SKM-1 (cell line): ENCODE measurements around the gene ALKBH2.
"Not testable (repeated sequence)": the region's sequence is repeated elsewhere in the genome, so short reads cannot be mapped to it uniquely, and the experiment has no call there.

Experiments
- DNase-seq: peaks from one replicate; lab custom pipeline; 2025; ENCODE audit not compliant: unreplicated experiment; lab: John Stamatoyannopoulos, UW

The ALKBH2 gene

DNA sequence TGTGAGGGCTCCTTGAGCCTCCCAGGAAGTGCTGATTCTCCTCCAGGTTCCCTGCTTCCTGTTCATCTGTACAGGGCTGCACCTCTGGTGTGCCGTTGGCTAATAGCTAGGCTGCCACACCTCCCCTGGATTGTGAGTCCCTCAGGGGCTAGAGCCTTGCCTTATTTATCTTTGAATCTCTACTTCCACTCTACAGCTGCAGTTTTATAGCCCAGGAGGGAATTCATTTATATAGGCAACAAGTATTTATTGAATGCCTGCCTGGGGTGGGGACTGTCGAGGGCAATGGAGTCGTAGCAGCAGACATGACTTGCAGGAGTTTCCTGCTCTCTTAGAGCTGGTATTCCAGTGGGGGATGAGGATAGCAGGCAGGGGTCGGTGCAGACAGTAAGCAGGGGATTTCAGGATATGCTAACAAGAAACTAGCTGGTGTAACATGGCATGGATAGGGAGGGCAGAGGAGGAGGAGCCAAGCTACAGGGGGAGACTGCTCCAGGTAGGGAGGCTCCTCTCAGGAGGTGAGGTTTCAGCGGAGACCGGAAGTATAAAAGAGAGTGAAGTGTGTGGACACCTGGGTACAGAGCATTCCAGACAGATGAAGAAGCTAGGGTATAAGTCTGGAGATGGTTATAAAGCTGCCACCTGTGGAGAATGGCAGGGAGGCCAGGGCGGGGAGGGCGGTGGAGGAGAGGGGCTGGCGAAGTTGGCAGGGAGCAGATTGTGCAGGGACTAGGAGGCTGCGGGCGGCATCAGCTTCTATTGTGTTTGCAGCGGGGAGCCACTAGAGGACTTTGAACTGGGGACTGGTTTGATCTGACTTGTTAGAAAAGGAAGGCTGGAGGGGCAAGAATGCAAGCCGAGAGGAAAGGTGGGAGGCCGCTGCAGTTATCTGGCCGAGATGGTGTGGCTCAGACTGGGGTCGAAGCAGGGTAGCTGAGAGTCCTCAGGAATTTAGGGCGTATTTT lies 23.7 kb downstream of the ALKBH2 start:
- DNase-seq = no peak

DNA sequence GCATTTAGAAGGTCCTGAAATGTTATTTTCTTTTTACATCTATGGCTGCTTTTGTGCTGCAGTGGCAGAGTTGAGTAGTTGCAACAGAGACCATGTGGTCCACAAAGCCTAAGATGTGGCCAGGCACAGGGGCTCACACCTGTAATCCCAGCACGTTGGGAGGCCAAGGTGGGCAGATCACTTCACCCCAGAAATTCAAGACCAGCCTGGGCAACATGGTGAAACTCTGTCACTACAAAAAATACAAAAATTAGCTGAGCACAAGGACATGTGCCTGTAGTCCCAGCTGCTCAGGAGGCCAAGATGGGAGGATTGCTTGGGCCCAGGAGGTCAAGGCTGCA lies 27.4 kb downstream of the ALKBH2 start:
- no peak for DNase-seq

DNA sequence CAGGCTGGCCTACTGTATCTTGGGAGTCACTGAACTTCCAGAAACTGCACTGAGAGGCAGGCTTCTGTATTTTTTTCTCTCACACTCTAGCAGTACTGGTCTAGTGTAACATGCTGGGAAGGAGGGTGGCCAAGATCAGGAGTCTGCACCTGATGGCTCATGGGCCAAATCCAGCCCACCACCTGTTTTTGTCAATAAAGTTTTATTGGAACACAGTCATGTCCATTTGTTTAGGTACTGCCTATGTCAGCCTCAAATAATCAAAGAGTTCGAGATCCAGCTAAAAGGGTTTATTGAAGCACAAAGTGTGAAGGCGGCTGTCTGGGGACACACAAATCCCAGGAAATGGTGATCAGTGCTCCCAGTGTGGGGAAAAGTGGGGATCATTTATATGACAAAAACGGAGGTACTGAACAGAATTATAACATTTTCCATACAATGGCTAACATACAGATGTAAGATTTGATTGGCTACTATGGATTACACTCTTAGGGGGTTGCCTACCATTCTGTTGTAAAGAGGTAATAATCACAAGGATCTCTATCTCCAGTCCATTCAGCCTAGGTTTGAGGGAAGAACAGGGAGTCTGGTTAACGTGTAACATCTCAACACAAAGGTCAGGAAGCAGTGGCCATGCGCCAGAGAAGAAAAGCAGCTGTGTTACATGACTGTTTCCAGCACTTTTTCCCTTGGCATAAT lies 28.0 kb downstream of the ALKBH2 start:
- no peak for DNase-seq

DNA sequence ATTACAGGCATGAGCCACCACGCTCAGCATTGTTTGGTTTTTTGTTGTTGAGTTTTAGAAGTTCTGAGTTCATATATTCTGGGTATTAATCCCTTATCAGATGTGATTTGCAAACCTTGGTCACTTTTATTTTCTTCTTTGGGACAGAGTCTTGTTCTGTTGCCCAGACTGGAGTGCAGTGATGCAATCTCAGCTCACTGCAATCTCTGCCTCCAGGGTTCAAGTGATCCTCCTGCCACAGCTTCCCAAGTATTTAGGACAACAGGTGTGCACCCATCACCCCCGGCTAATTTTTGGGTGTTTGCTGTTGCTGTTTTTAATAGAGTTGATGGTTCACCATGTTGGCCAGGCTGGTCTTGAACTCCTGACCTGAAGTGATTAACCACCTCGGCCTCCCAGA lies 29.1 kb downstream of the ALKBH2 start:
- DNase-seq = no peak

DNA sequence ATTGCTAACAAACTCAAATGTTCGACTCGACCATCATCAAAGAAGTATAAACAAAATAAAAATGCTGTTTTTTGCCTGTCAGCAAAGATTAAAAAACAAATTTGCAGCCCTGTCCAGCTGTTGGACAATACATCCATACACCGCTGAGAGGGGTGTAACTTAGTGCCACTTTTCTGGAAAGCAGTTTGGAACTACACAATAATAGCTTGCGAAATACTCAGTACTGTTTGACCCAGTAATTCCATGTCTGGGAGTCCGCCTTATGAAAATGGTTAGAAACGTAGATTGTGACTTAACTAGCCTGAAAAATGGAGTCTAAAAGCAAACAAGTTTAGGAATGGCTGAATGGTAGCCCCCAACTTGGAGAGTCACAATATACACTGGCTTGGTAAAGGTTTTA lies 34.5 kb downstream of the ALKBH2 start:
- no peak for DNase-seq

DNA sequence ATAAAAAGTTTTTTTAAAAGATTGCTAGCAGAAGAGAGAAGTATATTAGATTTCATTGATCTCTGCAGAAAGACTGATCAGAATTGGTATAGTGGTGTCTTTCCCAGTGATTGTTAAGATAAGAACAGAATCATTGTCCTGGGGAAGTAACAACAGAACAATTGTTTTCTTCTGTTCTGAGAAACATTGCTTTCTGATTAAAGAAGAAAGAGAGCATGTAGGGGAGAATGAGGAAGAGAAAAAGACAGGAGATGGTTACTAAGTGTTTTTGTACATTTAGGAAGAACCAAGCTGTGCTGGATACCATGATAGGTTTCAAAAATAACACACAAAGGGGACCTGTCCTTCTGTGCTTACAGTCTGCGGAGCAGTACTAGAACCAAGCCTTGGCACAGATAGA lies 35.9 kb downstream of the ALKBH2 start:
- no peak for DNase-seq

DNA sequence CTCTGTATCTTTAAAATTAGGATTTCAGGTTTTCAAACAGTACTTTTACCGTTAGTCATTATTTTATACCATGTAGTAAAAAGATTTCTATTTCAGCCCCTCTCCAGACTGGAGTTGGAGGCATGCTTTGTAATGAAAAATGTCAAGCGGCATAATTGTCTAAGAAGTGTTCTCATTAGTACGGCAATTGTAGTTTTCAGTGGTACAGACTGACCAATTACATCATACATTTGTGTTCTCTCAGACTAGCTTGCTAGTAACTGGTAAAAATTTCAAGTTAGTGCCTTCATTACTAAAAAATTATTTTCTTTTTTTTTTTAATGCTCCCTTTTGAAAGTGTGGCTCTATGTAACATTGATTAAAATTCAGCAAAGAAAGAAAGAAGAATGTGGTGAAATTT lies 36.4 kb downstream of the ALKBH2 start:
- DNase-seq = no peak

DNA sequence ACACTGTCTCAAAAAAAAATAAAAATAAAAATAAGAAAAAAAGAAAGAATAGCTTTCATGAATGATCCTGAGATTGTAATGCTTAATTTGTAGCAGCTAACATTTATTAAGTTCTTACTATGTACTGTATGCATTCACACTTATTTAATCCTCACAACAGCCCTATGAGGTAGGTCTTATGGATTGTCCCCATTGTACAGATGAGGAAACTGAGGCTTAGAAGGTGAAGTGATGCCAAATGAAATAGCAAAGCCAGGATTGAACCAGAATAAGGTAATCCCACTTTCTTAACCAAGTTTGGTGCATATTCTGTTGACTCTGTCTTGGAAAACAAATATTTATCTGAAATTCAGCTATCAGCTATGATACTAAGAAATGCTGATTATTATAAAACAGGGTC lies 38.8 kb downstream of the ALKBH2 start:
- no peak for DNase-seq

DNA sequence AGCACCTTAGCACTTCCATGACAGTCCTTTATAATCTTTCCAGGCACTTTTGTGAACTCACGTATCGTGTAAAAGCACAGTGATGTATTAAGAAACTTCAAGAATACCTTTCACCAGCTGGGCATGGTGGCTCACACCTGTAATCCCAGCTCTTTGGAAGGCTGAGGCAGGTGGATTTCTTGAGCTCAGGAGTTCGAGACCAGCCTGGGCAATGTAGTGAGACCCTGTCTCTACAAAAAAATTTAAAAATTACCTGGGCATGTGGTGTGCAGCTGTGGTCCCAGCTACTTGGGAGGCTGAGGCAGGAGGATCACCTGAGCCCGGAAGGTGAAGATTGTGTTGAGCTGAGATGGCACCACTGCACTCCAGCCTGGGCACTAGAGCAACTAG lies 39.2 kb downstream of the ALKBH2 start:
- not testable (repeated sequence) for DNase-seq

DNA sequence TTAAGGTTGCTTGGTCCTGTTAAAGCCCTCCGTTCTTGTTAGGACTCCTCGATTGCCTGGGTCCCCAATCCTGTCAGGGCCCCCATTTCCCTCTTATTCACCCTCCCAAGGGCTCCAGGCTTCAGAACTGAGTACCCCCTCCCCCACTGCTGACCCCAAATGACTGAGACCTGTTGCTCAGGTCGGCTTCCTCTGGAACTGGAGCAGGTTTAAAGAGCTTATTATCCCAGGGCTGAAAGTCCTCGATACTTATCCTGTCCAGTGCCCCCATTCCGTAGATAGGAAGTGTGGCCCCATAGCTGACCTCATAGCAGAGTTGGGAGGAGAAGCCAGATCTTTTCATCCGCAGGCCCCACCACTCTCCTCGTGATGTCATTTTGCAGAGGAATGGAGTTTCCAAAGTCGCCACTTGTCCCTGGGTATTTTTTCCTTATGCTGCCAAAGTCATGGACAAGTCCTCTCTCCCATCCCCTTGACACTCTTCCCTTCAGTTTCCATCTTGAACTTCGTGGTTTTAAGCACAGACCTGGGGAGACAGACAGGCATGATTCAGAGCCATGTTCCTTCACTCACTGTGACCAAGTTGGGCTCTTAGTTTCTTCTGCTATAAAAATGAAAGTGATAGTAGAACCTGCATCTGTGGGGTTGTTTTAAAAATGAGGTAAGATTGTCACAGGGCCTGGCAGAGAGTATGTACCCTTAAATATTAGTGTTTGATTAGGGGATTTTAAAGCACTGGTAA lies 39.7 kb downstream of the ALKBH2 start:
- no peak for DNase-seq

DNA sequence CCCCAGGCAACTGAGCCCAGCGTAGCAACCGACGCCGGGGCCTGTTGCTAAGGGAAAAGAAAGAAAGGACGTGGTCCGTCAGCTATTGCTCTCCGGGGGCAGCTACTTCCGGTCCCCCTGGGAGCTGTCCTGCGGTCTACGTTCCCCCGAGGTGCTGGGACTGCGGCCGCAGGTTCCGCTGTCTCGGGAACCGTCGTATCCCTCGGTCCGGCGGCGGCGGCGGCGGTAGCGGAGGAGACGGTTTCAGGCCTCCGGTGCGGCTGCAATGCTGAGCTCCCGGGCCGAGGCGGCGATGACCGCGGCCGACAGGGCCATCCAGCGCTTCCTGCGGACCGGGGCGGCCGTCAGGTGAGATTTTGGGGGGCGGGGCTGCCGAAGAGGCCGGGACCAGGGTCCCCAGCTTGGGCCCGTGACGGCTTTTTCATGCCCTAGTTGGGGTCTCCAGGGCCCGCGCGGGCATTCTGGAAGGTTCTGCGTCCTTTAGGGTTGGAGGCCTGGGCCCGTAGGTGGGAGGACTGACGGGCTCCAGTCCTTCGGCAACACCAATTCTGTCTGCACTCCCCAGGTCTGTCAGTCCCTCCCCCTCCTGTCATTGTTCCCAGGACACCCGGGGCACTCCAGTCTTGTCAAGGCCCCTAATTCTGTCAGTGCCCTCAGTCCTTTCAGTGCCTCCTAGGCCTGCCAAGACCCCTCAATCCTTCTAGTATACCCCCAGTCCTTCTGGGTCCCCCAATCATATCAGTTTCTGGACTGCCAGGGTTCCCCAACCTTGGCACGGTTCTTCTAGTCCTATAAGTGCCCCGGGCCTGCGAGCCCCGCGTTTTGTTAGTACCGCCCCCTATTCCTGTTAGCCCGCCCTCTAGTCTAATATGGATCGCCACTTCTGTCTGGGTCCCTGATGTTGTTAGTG lies 40.6 kb downstream of the ALKBH2 start, which contains the start of gene USP30:
Gene USP30, plus strand, starts transcription at position 163 of the 910 bp plus-strand sequence. Its CDS starts 103 bp downstream, at position 266.
- DNase-seq = peak; percentile 48

DNA sequence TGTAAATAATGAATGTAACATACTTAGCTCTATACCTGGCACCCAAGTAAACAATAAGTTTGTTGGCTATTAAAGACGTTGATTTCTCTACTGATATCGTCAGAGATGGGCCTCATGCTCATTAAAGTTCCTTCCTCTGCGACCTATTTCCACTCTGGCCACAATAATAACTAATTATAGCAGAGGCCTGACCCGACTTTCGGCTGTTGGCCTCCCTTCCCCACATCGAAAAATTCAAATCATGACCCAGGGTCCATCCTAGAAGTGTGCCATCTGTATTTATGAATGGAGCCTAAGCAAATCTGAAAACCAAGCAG lies 41.2 kb downstream of the ALKBH2 start:
- DNase-seq = no peak

DNA sequence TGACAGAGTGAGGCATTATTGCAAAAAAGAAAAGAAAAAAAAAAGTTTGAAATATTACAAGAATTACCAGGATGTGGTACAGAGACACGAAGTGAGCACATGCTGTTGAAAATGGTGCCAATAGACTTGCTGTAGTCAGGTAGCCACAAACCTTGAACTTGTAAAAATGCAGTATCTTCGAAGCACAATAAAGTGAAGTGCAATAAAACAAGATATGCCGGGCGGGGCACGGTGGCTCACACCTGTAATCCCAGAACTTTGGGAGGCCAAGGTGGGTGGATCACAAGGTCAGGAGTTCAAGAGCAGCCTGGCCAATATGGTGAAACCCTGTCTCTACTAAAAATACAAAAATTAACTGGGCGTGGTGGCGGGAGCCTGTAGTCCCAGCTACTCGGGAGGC lies 43.5 kb downstream of the ALKBH2 start:
- DNase-seq = not testable (repeated sequence)

DNA sequence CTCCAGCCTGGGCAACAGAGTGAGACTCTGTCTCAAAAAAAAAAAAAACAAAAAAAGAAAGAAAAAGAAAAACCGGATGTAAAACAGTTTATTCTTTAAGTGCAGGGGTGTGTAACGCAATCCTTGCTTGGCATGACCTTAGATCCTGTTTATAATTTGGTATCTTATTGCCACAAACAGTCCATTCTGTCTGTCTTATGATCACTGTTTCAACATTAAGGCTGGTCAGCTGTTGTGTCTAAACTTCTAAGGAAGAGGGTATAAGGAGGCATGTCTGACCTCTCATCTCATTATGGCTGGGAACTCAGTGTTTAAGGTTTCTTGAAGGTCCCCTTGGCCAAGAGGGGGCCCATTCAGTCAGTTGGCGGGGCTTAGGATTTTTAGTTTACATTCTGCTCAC lies 44.6 kb downstream of the ALKBH2 start:
- DNase-seq = not testable (repeated sequence)

DNA sequence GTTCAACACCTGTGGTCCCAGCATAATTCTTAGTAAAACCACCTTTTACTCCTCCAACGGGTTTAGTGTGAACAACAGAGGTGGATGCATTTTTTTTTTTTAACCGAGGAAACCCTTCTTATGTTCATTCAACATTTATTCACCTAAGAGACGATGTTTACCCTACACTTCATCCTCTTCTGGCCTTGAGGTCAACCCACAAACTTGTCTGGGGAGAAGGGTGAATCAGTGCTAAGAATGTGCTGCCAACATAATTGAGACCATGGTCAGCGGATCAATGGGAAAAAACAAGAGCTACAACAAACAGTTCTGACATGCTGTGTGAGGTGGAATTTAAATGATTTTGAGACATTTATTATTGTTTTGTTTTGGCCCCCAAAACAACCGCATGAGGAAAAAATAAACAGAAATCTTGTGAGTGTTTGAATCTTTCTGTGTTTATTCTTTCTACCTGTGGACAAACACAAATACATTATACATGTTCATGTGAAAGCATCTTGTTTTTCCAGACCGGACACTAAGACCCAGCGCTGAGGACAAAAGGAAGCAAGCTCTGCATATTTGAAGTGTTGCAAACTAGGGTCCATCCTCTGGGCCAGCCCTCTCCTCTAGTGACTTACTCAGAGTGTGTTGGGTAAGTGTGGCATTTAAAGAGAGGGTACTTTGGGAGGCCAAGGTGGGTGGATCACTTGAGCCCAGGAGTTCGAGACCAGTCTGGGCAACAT lies 46.0 kb downstream of the ALKBH2 start:
- no peak for DNase-seq

DNA sequence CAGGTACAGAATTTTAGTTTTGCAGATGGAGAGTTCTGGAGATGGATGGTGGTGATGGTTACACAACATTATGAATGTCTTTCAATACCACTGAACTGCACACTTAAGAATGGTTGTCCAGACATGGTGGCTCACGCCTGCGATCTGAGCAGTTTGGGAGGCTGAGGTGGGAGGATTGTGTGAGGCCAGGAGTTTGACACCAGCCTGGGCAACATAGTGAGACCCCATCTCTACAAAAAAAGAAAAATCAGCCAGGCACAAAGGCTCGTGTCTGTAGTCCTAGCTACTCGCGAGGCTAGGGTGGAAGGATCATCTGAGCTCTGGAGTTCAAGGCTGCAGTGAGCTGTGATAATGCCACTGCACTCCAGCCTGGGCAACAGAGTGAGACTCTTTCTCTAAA lies 49.0 kb downstream of the ALKBH2 start:
- DNase-seq = no peak
